ENCODE measurements around the gene LAMC2.

Gene LAMC2

DNA sequence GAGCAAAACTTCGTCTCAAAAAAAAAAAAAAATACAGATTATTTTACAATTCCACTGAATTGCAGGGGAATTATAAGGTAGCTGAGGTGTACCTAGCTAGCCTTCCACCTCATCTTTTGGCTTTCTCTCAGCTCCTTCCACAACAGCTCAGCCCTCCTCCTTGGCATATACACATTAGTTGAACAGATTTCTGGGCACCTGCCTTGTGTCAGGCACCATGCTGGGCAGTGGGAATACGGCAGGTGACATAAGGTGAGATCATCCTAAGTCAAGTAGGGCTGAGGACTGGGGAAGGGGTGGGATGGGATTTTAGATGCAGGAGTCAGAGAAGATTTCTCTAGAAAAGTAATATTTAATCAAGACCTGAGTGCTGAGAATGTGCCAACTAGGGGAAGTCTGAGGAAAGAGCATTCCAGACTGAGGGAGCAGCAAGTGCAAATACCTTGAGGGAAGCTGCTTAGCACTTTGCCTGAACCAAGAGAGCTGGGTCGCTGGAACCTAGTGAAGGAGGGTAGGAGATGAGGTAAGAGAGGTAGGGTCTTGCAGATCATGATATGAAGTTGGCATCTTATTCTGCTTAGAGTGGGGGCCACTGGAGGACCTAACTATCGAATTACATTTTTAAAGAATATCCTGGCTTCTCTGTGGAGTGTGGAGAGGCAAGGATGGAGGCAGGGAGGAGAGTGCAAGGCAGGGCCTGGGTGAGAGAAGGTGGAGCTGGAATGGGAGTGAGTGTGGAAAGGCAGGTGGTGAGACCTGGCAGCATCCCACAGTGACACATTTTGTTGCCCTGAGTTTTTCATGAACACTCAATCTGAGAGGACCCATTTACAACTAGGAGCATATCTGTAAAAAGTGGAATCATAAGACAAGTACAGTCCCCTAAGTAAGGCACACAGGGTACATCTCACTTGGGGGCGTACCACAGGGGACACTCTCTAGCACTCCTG, 28.2 kb downstream of the LAMC2 start:
- DNase-seq (ENCODE audit: low read depth), result no peak

GRCh38 chr1:183215076-183215720, 29.1 kb downstream of the LAMC2 start:
- DNase-seq (ENCODE audit: low read depth), result no peak

DNA sequence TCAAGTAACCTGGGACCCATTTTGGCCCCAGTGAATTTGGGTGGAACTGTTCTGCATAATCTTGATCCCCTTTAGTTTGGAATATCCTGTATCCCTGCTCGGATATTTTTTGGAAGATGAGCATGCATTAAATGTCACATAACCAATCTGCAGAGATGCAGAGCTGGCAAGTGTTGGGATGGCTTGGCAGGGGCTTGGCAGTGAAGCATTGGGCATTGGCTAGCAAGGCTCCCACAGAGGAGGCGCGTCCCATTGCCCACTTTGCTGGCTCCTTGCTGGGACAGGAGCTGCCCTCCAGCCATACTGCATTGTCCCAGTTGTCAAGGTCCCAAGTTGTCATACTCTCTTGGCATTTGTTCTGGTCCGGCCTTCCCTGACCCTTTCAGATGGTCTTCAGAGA, 29.9 kb downstream of the LAMC2 start:
- no peak for DNase-seq (ENCODE audit: low read depth)

DNA sequence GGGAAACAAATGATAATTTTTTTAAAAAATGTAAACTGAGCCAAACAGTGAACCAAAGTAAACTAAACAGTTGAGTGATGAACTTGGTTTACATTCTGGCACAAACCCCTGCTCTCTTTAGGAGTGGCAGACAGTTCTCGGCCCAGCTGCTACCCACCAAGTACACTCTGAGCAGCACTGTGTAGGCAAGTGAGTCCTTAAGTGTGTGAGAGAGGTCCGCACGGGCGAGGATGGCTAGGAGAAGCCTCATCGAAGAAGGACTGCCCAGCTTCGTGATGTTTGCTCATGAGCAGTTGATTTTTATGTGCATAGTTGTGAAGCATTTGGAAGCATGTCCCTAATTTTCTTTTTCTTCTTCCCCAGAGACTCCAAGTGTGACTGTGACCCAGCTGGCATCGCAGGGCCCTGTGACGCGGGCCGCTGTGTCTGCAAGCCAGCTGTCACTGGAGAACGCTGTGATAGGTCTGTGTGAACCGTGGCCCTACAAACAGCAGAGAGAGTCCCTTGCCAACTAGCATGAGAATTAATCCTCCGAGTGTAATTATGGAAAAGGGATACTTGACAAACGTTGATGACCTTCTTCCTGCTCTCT, 32.1 kb downstream of the LAMC2 start:
- DNase-seq (ENCODE audit: low read depth), result no peak

- peak; percentile 20 for DNase-seq (ENCODE audit: low read depth)
Measured at GRCh38 chr1:183218971-183219615, 33.0 kb downstream of the LAMC2 start.

- DNase-seq (ENCODE audit: low read depth), result no peak
Measured at GRCh38 chr1:183219616-183220009, 33.5 kb downstream of the LAMC2 start.

DNA sequence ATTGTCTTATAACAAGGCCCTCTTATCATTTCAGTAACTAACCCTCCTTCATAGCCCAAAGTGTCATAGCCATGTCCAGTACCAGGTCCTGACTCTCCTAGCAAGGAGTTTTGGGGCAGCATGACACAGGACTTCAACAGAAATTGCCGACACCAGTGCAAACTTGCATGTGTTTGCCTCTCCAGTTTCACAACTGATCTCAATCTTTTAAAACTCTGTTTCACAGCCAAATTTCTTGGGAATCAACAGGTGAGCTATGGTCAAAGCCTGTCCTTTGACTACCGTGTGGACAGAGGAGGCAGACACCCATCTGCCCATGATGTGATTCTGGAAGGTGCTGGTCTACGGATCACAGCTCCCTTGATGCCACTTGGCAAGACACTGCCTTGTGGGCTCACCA, 36.8 kb downstream of the LAMC2 start:
- no peak for DNase-seq (ENCODE audit: low read depth)

GRCh38 chr1:183223467-183223866, 37.4 kb downstream of the LAMC2 start:
- no peak for DNase-seq (ENCODE audit: low read depth)

DNA sequence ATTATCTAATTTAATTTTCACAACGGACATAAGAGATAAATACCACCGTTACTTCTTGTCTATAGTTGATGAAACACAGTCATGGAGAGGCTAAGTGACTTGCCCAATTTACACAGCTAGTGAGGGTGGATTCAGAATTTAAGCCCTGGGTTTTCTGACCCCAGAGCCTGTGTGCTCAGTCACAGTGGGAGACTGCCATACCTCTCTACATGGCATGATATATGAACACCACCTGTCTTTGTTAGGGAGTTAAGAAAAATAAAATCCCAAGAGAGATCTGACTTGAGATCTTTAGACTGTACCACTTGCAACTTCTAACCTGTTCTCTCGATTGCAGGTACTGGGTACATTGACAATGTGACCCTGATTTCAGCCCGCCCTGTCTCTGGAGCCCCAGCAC, 40.3 kb downstream of the LAMC2 start:
- DNase-seq (ENCODE audit: low read depth), result no peak

DNA sequence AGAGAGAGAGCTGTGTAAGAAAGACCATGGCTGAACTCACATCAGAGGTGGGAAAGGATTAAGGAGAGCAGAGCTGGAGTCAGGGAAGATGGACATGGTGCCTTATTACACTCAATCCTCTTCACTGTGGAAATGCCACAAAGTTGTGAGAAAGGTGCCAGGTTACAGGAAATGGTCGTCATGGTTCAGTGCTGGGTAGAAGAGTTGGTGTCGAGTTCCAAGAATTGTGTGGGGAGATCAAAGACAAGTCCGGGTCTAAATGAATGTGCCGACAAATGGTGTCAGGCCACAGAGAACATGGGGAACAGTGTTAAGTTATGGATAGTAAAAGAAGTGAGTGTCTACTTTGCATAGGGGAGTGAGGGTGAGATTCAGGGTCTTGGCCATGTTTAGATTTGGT, 40.9 kb downstream of the LAMC2 start:
- DNase-seq (ENCODE audit: low read depth), result no peak

DNA sequence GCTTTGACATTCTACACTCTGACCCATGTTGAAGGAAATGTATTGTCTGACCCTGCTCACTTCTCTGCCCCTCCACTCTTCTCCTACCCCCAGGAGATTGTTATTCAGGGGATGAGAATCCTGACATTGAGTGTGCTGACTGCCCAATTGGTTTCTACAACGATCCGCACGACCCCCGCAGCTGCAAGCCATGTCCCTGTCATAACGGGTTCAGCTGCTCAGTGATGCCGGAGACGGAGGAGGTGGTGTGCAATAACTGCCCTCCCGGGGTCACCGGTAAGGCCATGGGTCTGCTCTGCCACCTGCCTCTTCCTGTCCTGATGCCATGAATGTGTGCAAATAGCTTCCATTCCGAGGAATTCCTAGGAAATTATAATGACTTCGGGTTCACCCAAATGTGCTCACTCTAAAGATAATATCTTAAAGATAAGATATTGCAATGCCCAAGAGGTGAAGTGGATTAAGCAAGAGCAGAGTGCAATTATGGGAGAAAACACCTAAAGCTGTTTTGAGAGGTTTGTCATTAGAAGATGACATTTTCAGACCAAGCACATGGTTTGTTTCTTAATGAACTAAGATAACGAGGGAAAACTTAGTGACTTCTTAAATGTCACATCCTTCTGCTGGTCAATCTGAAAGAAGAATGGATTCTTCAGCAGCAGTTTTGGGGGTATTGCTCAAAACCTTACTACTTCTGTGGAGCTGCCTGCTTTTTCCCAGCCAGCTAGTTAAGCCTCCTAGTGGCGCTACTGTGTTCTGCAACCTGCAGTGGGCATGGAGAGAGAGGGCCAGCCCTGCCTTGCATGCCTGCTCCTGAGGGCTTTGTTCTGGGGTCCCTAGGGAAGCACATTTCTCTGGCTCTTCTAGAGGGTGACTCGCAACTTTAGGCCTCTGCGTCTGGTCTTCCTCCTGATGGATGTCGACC, 41.6 kb downstream of the LAMC2 start:
- DNase-seq (ENCODE audit: low read depth), result no peak

- no peak for DNase-seq (ENCODE audit: low read depth)
Measured at GRCh38 chr1:183228347-183229220, 42.5 kb downstream of the LAMC2 start.

GRCh38 chr1:183230413-183230812, 44.3 kb downstream of the LAMC2 start:
- DNase-seq (ENCODE audit: low read depth), result no peak

DNA sequence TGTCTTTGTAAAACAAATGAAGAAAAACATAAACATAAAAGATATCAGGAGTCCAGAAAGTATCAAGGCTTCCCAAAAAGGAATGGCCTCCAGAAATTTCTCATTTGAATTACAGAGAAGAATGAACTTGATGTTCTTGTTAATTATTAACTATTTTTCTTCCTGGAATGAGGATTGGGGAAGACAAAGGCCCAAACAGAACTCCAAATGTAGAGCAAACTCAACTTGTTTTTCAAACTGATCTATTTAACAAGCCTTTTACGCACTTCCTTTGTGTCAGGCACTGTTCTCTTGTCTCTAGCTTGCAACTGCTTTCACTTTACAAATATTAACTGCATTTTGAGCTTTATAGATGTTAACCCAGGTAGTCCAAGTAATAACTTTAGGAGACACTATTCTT, 45.5 kb downstream of the LAMC2 start:
- no peak for DNase-seq (ENCODE audit: low read depth)

GRCh38 chr1:183233113-183233512, 47.0 kb downstream of the LAMC2 start:
- DNase-seq (ENCODE audit: low read depth), result no peak

- no peak for DNase-seq (ENCODE audit: low read depth)
Measured at GRCh38 chr1:183234660-183235476, 48.8 kb downstream of the LAMC2 start.

- no peak for DNase-seq (ENCODE audit: low read depth)
Measured at GRCh38 chr1:183235503-183235902, 49.4 kb downstream of the LAMC2 start.

DNA sequence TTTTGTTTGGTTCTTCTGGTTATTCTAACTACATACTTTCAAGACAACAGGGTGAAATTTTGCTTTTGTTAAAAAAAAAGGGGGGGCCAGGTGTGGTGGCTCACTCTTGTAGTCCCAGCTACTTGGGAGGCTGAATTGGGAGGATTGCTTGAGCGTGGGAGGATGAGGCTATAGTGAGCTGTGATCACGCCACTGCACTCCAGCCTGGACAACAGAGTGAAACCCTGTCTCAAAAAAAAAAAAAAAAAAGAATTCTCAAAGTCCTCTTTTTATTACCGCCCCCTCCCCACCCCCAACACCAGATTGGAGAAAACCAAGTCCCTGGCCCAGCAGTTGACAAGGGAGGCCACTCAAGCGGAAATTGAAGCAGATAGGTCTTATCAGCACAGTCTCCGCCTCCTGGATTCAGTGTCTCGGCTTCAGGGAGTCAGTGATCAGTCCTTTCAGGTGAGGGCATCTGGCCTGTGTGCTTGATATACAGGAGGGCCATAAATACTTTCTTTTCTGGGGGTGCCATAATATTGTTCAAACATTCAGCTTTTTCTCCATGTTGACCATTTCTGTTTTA, 50.2 kb downstream of the LAMC2 start:
- DNase-seq (ENCODE audit: low read depth), result no peak

- DNase-seq (ENCODE audit: low read depth), result no peak
Measured at GRCh38 chr1:183237046-183237445, 51.0 kb downstream of the LAMC2 start.

All from stimulated activated CD8-positive, alpha-beta memory T cell treated with anti-CD3 and anti-CD28 coated beads, Interleukin-12 subunit alpha, Interleukin-12 subunit beta, amount 100 ng/mL, for 1 hour (primary cell).